ENCODE data around the gene COL5A1. TPM values are rescaled to one million over a fixed set of nuclear protein-coding genes. Genes with fewer than 3 reads are reported as not detected.

The COL5A1 gene
- total and polyA plus RNA-seq, 2 donors from 2014 or later, result 2.4 to 23.8 TPM

DNA sequence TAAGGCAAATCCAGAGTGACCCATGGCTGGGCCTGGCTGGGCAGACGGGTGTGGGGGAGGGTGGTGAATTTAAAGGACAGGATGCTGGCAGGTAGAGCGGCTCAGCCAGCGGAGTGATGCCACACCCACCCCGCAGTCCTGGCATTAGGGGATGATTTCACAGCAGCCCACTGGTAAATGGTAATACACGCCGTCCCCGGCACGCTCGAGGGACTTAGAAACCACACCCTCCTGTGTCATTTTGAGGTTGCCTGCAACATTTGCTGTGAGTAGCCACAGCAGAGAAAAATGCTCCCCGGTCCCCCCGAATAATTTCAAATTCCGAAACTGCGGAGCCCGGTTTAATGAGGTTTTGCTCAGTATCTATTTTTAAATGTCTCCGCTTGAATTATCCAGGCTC lies 167.7 kb downstream of the COL5A1 start:
- Histone ChIP-seq H3K9ac (ENCODE audit: low read length in 3 of 3) (no peak overlapping the region), H3K27me3 (ENCODE audit: control insufficient read depth, insufficient read depth, low read length) (no peaks in the 10 kb centered on the region), H3K4me1 (ENCODE audit: control insufficient read depth in 2 of 3, insufficient read depth in 2 of 3, low read depth in 1 of 3, low read length in 3 of 3) (peaks cover 0 to 3% (median 0%) of the 10 kb centered on the region in 3 donors), H3K4me3 (ENCODE audit: low read length in 3 of 3) (no peak overlapping the region), H3K27ac (ENCODE audit: low read depth in 2 of 2, low read length in 2 of 2) (no peak overlapping the region), H3K9me3 (ENCODE audit: control insufficient read depth in 2 of 3, insufficient read depth in 1 of 3, low read length in 3 of 3) (no peaks in the 10 kb centered on the region), H3K36me3 (ENCODE audit: control insufficient read depth in 2 of 3, insufficient read depth in 3 of 3, low read length in 3 of 3) (no peaks in the 10 kb centered on the region)
- FAIRE-seq (no peak), DNase-seq (no peak)
- TF ChIP-seq, protein P1, sequence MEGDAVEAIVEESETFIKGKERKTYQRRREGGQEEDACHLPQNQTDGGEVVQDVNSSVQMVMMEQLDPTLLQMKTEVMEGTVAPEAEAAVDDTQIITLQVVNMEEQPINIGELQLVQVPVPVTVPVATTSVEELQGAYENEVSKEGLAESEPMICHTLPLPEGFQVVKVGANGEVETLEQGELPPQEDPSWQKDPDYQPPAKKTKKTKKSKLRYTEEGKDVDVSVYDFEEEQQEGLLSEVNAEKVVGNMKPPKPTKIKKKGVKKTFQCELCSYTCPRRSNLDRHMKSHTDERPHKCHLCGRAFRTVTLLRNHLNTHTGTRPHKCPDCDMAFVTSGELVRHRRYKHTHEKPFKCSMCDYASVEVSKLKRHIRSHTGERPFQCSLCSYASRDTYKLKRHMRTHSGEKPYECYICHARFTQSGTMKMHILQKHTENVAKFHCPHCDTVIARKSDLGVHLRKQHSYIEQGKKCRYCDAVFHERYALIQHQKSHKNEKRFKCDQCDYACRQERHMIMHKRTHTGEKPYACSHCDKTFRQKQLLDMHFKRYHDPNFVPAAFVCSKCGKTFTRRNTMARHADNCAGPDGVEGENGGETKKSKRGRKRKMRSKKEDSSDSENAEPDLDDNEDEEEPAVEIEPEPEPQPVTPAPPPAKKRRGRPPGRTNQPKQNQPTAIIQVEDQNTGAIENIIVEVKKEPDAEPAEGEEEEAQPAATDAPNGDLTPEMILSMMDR (IDR thresholded peaks at IDR 0.05; ENCODE audit: borderline replicate concordance, extremely low read depth, insufficient read depth), result no peak
- intact Hi-C loops (cut with DNase I), result no loop called here

DNA sequence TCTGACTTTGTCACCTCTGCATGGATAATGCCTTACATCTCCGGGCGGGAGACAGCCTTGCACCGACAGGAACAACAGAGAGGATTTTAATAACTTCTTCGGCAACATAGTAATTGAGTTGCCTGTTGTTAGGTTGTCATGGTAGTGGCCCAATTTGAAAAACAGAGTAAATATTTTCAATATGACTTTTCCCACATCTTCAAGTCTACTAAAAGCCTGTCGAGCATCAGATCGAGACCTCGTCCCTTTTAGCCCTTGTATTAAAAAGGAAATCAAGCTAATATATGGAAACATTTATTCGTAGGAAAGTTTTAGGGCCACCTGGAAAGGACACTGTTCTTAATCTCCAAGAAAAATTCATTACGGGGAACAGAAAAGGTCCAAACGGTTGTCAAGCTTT lies 168.2 kb downstream of the COL5A1 start:
- FAIRE-seq (no peak), DNase-seq (no peak)
- H3K27me3 ChIP-seq (ENCODE audit: control insufficient read depth, insufficient read depth, low read length), result no peaks in the 10 kb centered on the region
- H3K4me1 ChIP-seq (ENCODE audit: control insufficient read depth in 2 of 3, insufficient read depth in 2 of 3, low read depth in 1 of 3, low read length in 3 of 3), result peaks cover 0 to 3% (median 0%) of the 10 kb centered on the region in 3 donors
- TF ChIP-seq, protein P1 (IDR thresholded peaks at IDR 0.05; ENCODE audit: borderline replicate concordance, extremely low read depth, insufficient read depth), result no peak
- H3K9me3 ChIP-seq (ENCODE audit: control insufficient read depth in 2 of 3, insufficient read depth in 1 of 3, low read length in 3 of 3), result no peaks in the 10 kb centered on the region
- H3K27ac ChIP-seq (ENCODE audit: low read depth in 2 of 2, low read length in 2 of 2), result no peak overlapping the region
- no peaks in the 10 kb centered on the region for H3K36me3 ChIP-seq (ENCODE audit: control insufficient read depth in 2 of 3, insufficient read depth in 3 of 3, low read length in 3 of 3)
- no peak overlapping the region for H3K4me3 ChIP-seq (ENCODE audit: low read length in 3 of 3)
- intact Hi-C loops (cut with DNase I), result no loop called here
- no peak overlapping the region for H3K9ac ChIP-seq (ENCODE audit: low read length in 3 of 3)

DNA sequence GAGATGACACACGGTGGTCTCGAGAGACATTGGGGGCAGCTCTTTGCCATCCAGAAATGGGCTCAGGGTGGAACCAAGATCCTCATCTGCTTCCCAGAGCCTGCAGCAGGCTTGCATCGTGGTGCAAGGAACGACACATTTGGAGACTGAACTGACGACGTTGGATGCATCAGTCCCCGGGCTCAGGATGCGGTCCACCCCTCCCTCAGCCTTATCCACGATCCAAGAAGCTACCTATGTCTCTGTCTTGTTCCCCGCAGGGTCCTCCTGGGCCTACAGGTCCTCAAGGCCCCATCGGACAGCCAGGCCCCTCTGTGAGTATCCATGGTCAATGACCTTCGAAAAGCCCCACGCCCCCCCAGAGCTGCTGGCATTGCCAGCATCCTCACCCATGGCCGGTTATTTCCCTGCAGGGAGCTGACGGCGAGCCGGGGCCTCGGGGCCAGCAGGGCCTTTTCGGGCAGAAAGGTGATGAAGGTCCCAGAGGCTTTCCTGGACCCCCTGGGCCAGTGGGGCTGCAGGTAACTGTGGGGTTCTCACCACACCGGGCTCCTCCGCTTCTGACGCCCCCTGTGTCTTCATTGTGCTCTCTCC lies 169.6 kb downstream of the COL5A1 start:
- TF ChIP-seq, protein P1 (IDR thresholded peaks at IDR 0.05; ENCODE audit: borderline replicate concordance, extremely low read depth, insufficient read depth), result no peak
- FAIRE-seq, result no peak

More for the DNA sequence above, 169.6 kb downstream of the COL5A1 start:
- Histone ChIP-seq H3K4me1 (ENCODE audit: control insufficient read depth in 2 of 3, insufficient read depth in 2 of 3, low read depth in 1 of 3, low read length in 3 of 3) (peaks cover 0 to 3% (median 0%) of the 10 kb centered on the region in 3 donors), H3K4me3 (ENCODE audit: low read length in 3 of 3) (no peak overlapping the region), H3K9me3 (ENCODE audit: control insufficient read depth in 2 of 3, insufficient read depth in 1 of 3, low read length in 3 of 3) (no peaks in the 10 kb centered on the region), H3K9ac (ENCODE audit: low read length in 3 of 3) (no peak overlapping the region), H3K27me3 (ENCODE audit: control insufficient read depth, insufficient read depth, low read length) (no peaks in the 10 kb centered on the region), H3K36me3 (ENCODE audit: control insufficient read depth in 2 of 3, insufficient read depth in 3 of 3, low read length in 3 of 3) (no peaks in the 10 kb centered on the region), H3K27ac (ENCODE audit: low read depth in 2 of 2, low read length in 2 of 2) (no peak overlapping the region)
- intact Hi-C loops (cut with DNase I), result no loop called here
- no peak for DNase-seq
